HCT116 (cell line): ENCODE results near the gene IMMP2L. TPM values are rescaled to one million over a fixed set of nuclear protein-coding genes. Genes with fewer than 3 reads are reported as not detected.

ENCODE experiments used
- ATAC-seq: fragments of 200-7000 bp; cut with Tn5 transposase; 2 replicates; pipeline ENCODE4 v1.9.1; 2020; ENCODE audit warnings: mild to moderate bottlenecking, moderate library complexity
- BruUV-seq: library from RNA; stranded (reverse); fragments of 400-500 nt; replicated peaks from 2 replicates; lab custom pipeline; 2021; lab: Mats Ljungman, UMichigan
- CTCF ChIA-PET: fragments of 300-600 bp; sonication (Branson Sonifier 250); formaldehyde crosslinking; loops from one replicate; lab custom pipeline; 2021; ENCODE audit warnings: antibody characterized with exemption; lab: Charles Lee
- POLR2A ChIA-PET: fragments of 300-600, 350-600 bp; sonication (Branson Sonifier 250); formaldehyde crosslinking; loops from one replicate; lab custom pipeline; 2021; ENCODE audit warnings: antibody characterized with exemption; lab: Charles Lee
- RAD21 ChIA-PET, 2 experiments: fragments of 300-600 bp; sonication (Branson Sonifier 250); formaldehyde crosslinking; loops; one replicate each; lab custom pipeline; 2023; ENCODE audit warnings: low total read pairs in 2 of 2; ENCODE audit not compliant: uncharacterized antibody in 2 of 2, unreplicated experiment in 2 of 2, low non-redundant PET in 1 of 2; lab: Charles Lee
- DNase-seq: peaks from one replicate; pipeline ENCODE4 v3.0.0-alpha.2; 2010; ENCODE audit warnings: low read depth, low spot score
- H2AFZ ChIP-seq: fragments of 200-600 bp; shearing (Covaris generic), sonication (generic); 2 replicates; pipeline ENCODE4 v1.6.1; 2017; ENCODE audit warnings: low read depth, mixed run types, mixed read lengths, antibody characterized with exemption, low read length; ENCODE audit not compliant: poor library complexity, severe bottlenecking
- H3K27ac ChIP-seq: 2 replicates; pipeline ENCODE4 v1.5.1; 2012; ENCODE audit warnings: low read depth, low read length
- H3K27me3 ChIP-seq: fragments of 200-600 bp; sonication (generic); 2 replicates; pipeline ENCODE4 v1.6.1; 2016; ENCODE audit warnings: mixed run types, low read length, mixed read lengths; ENCODE audit not compliant: insufficient read depth
- H3K36me3 ChIP-seq, 2 experiments: fragments of 200-500 bp in 1 of 2; fragments of 200-600 bp in 1 of 2; sonication (Bioruptor generic) in 1 of 2; sonication (generic) in 1 of 2; 2 replicates each; pipeline versions ENCODE4 v1.5.1 to v1.6.1; 2014 to 2016; ENCODE audit warnings: low read length in 2 of 2, inconsistent platforms in 1 of 2, mixed read lengths in 1 of 2, mixed run types in 1 of 2; ENCODE audit not compliant: insufficient read depth in 2 of 2, control insufficient read depth in 1 of 2
- H3K4me1 ChIP-seq, 2 experiments: fragments of 200-600 bp in 1 of 2; sonication (generic) in 1 of 2; 2 replicates each; pipeline versions ENCODE4 v1.5.1 to v1.6.1; 2012 to 2017; ENCODE audit warnings: low read length in 2 of 2, inconsistent platforms in 1 of 2, mild to moderate bottlenecking in 1 of 2, mixed read lengths in 1 of 2, mixed run types in 1 of 2, moderate library complexity in 1 of 2; ENCODE audit not compliant: insufficient read depth in 2 of 2, control insufficient read depth in 1 of 2
- H3K4me2 ChIP-seq: fragments of 200-600 bp; sonication (generic); 2 replicates; pipeline ENCODE4 v1.6.1; 2017; ENCODE audit warnings: mixed run types, low read length, mixed read lengths
- H3K4me3 ChIP-seq, 2 experiments: fragments of 200-600 bp in 1 of 2; sonication (generic) in 1 of 2; replicated peaks in 1 of 2; 2 replicates each; pipeline ENCODE4 v1.5.1; 2011 to 2016; ENCODE audit warnings: low read length in 2 of 2, control low read depth in 1 of 2, low read depth in 1 of 2, mild to moderate bottlenecking in 1 of 2, mixed read lengths in 1 of 2, mixed run types in 1 of 2
- H3K79me2 ChIP-seq: fragments of 200-600 bp; sonication (generic); 2 replicates; pipeline ENCODE4 v1.6.1; 2017; ENCODE audit warnings: mild to moderate bottlenecking, mixed run types, low read length, moderate library complexity, mixed read lengths; ENCODE audit not compliant: insufficient read depth
- H3K9ac ChIP-seq: fragments of 200-600 bp; sonication (generic); 2 replicates; pipeline ENCODE4 v1.6.1; 2016; ENCODE audit warnings: low read length, mixed read lengths
- H3K9me2 ChIP-seq: fragments of 200-600 bp; sonication (generic), shearing (Covaris generic); 2 replicates; pipeline ENCODE4 v1.6.1; 2017; ENCODE audit warnings: mixed run types, mild to moderate bottlenecking, moderate library complexity; ENCODE audit not compliant: insufficient read depth
- H3K9me3 ChIP-seq, 2 experiments: fragments of 200-500 bp in 1 of 2; fragments of 200-600 bp in 1 of 2; sonication (Bioruptor generic) in 1 of 2; sonication (generic) in 1 of 2; 2 replicates each; pipeline ENCODE4 v1.6.1; 2014 to 2017; ENCODE audit warnings: low read length in 2 of 2, mixed read lengths in 2 of 2, inconsistent platforms in 1 of 2, low read depth in 1 of 2, mild to moderate bottlenecking in 1 of 2, mixed run types in 1 of 2, moderate library complexity in 1 of 2; ENCODE audit not compliant: control insufficient read depth in 1 of 2, insufficient read depth in 1 of 2
- H4K20me1 ChIP-seq: fragments of 200-600 bp; sonication (generic), shearing (Covaris generic); 2 replicates; pipeline ENCODE4 v1.6.1; 2017; ENCODE audit warnings: mixed run types, mild to moderate bottlenecking, moderate library complexity; ENCODE audit not compliant: insufficient read depth
- CBX3 ChIP-seq: IDR thresholded peaks from 2 replicates; pipeline ENCODE4 v1.6.1; 2012; ENCODE audit warnings: low read depth
- CEBPB ChIP-seq: IDR thresholded peaks from 2 replicates; pipeline ENCODE4 v1.6.1; 2012; ENCODE audit warnings: low read depth
- EGR1 ChIP-seq: IDR thresholded peaks from 2 replicates; pipeline ENCODE4 v1.6.1; 2012; ENCODE audit warnings: low read depth
- ELF1 ChIP-seq: IDR thresholded peaks from 2 replicates; pipeline ENCODE4 v1.6.1; 2012; ENCODE audit warnings: low read depth, borderline replicate concordance
- EZH2phosphoT487 ChIP-seq: fragments of 200-600 bp; IDR thresholded peaks from 2 replicates; pipeline ENCODE4 v1.6.1; 2018; ENCODE audit warnings: antibody characterized with exemption, borderline replicate concordance
- FOSL1 ChIP-seq: IDR thresholded peaks from 2 replicates; pipeline ENCODE4 v1.6.1; 2012; ENCODE audit warnings: low read depth
- REST ChIP-seq: IDR thresholded peaks from 2 replicates; pipeline ENCODE4 v1.6.1; 2012; ENCODE audit warnings: low read depth
- YY1 ChIP-seq: IDR thresholded peaks from 2 replicates; pipeline ENCODE4 v1.6.1; 2011; ENCODE audit warnings: low read length, low read depth, moderate library complexity, mild to moderate bottlenecking; ENCODE audit not compliant: insufficient replicate concordance; ENCODE audit errors: extremely low read depth
- intact Hi-C: fragments of 100-400 bp; cut with micrococcal nuclease; formaldehyde crosslinking; loops from 2 replicates; pipeline ENCODE4 v1.10.0; 2022
- total RNA-seq: library from RNA; stranded (reverse); gene quantifications from one replicate; pipeline ENCODE4 v1.2.1, GENCODE V29; 2021; ENCODE audit not compliant: unreplicated experiment
- TF ChIP-seq, protein P1 (sequence below): IDR thresholded peaks from 2 replicates; pipeline ENCODE4 v1.6.1; 2012
- TF ChIP-seq, protein P2 (sequence below): IDR thresholded peaks from 2 replicates; pipeline ENCODE4 v1.6.1; 2011; ENCODE audit warnings: mild to moderate bottlenecking, low read length, moderate library complexity; ENCODE audit not compliant: insufficient replicate concordance; ENCODE audit errors: extremely low read depth

Gene IMMP2L
- total RNA-seq, 1 experiment from 2014 or later = 21.1 TPM

DNA sequence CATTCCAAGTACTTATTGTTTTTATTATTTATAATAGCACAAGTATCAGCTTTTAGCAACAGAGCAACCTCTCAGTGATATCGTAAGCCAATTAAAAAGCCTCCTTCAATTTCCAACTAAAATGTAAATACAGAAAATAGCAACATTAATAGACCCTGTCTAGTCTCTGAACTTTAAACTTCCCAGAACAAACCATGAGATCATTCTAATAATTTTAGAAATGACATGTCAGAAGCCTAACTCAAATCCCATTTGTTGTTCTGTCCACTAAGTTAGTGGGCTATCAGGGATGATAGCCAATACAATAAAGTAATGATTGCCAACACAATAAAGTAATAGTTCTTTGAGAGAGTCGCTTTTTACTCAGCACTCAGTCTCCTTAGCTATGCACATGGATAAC is 493.7 kb downstream of the IMMP2L start:
- 0 out of 4 replicates have a peak, but pooled peaks cover 0 to under 1% of the 10 kb centered on the region in 2 experiments for H3K4me1 ChIP-seq
- TF ChIP-seq FOSL1 = no peak
- TF ChIP-seq EZH2phosphoT487 = no peak
- TF ChIP-seq, protein P1, sequence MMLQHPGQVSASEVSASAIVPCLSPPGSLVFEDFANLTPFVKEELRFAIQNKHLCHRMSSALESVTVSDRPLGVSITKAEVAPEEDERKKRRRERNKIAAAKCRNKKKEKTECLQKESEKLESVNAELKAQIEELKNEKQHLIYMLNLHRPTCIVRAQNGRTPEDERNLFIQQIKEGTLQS = no peak
- no peak for TF ChIP-seq REST
- no peaks in the 10 kb centered on the region for H4K20me1 ChIP-seq
- H3K4me3 ChIP-seq = no peak overlapping the region
- intact Hi-C loops = no loop called here
- CTCF ChIA-PET = no interaction called here
- no peaks in the 10 kb centered on the region for H3K9me2 ChIP-seq
- H3K36me3 ChIP-seq = no peaks in the 10 kb centered on the region
- no TSS peak for BruUV-seq
- DNase-seq (no peak), ATAC-seq (no peak)
- no peak overlapping the region for H2AFZ ChIP-seq
- no peak overlapping the region for H3K27ac ChIP-seq
- no peaks in the 10 kb centered on the region for H3K79me2 ChIP-seq
- POLR2A ChIA-PET = no interaction called here
- no peak overlapping the region for H3K9ac ChIP-seq
- RAD21 ChIA-PET = no interaction called here
- H3K9me3 ChIP-seq = no peaks in the 10 kb centered on the region
- H3K4me2 ChIP-seq = no peak overlapping the region
- H3K27me3 ChIP-seq = no peaks in the 10 kb centered on the region

GRCh38 chr7:111067682-111068081 is 494.6 kb downstream of the IMMP2L start:
- intact Hi-C loops = no loop called here
- Histone ChIP-seq H3K4me3 (no peak overlapping the region), H3K27ac (no peak overlapping the region), H3K4me2 (no peak overlapping the region), H2AFZ (no peak overlapping the region), H3K9me3 (no peaks in the 10 kb centered on the region), H3K36me3 (no peaks in the 10 kb centered on the region), H3K27me3 (no peaks in the 10 kb centered on the region), H3K9ac (no peak overlapping the region), H3K4me1 (no peaks in the 10 kb centered on the region), H4K20me1 (no peaks in the 10 kb centered on the region), H3K79me2 (no peaks in the 10 kb centered on the region), H3K9me2 (no peaks in the 10 kb centered on the region)
- ATAC-seq (no peak), DNase-seq (no peak)
- BruUV-seq = no TSS peak
- ChIA-PET RAD21 (no interaction called here), POLR2A (no interaction called here), CTCF (no interaction called here)
- TF ChIP-seq ELF1 (no peak), CBX3 (no peak), REST (no peak), CEBPB (no peak), EGR1 (no peak), YY1 (no peak), FOSL1 (no peak)
- TF ChIP-seq, protein P2, sequence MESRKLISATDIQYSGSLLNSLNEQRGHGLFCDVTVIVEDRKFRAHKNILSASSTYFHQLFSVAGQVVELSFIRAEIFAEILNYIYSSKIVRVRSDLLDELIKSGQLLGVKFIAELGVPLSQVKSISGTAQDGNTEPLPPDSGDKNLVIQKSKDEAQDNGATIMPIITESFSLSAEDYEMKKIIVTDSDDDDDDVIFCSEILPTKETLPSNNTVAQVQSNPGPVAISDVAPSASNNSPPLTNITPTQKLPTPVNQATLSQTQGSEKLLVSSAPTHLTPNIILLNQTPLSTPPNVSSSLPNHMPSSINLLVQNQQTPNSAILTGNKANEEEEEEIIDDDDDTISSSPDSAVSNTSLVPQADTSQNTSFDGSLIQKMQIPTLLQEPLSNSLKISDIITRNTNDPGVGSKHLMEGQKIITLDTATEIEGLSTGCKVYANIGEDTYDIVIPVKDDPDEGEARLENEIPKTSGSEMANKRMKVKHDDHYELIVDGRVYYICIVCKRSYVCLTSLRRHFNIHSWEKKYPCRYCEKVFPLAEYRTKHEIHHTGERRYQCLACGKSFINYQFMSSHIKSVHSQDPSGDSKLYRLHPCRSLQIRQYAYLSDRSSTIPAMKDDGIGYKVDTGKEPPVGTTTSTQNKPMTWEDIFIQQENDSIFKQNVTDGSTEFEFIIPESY = no peak
